ENCODE results near the gene TRIM14.

TRIM14 gene, protein sequence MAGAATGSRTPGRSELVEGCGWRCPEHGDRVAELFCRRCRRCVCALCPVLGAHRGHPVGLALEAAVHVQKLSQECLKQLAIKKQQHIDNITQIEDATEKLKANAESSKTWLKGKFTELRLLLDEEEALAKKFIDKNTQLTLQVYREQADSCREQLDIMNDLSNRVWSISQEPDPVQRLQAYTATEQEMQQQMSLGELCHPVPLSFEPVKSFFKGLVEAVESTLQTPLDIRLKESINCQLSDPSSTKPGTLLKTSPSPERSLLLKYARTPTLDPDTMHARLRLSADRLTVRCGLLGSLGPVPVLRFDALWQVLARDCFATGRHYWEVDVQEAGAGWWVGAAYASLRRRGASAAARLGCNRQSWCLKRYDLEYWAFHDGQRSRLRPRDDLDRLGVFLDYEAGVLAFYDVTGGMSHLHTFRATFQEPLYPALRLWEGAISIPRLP

DNA sequence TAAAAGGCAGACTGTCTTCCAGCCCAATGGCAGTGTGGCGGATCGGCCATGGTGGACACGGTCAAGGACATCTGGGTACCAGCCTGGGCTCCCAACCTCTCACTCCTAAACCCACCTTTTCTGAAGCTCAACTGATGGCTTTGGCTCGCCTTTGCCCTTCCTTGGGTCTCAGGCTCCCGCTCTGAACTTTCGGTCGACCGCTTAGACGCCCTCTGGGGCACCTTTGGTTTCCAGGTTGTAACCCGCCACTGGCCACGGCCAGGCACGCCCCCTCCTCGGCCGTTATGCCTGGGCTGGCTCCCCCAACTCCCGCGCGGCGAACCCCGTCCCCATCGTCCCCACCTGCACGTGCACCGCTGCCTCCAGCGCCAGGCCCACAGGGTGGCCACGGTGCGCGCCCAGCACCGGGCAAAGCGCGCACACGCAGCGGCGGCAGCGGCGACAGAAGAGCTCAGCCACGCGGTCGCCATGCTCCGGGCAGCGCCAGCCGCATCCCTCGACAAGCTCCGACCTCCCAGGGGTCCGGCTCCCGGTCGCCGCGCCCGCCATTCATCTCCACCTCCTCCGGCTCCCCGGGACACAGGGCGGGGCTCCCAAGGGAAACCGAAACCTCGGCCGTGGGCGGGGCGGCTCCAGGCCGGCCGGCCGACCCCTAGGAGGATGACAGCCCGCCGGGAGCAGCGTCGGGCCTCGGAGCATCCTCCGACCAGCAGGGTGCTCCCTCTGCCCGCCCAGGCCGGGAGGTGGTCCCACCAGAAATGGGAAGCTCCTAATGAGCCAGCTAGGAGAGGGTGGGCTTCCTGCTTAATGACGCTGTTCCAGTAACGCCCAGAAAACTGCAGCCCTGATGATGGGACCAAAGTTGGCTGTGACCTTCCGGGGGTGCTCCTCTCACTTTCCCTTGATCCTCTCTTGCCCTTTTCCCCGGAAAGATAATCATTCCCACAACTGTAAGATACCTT, at the start of gene TRIM14:
Gene TRIM14, minus strand, starts transcription at position 583 of the 962 bp plus-strand sequence. Its CDS starts 34 bp downstream, at position 549.
- DNase-seq: peak; percentile 71

DNA sequence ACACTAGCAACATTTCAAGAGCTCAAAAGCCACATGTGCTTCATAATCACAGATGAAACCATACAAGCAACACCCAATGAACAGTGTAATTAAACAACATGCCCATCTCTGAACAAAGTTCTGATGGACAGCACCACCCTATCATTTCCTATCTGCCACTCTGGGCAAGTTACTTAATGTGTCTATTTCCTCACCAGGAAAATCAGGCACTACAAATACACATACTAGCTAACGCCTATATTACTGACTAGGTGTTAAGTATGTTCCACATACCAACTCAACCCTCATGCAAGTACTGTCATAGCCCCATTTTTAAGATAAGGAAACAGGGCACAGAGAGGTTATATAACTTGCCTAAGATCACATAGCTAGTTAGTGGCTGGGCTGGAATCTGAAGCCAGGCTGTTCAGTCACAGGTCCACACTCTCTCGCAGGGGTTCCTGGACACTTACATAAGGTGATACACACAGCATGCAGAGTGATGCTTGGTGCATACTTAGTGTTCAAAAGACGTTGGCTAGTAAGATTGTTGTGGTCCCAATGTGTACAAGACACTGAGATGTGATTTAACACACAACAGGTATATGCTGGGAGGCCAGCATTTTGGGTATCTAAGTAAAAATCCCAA, 49.2 kb upstream of the TRIM14 start:
- DNase-seq: no peak

DNA sequence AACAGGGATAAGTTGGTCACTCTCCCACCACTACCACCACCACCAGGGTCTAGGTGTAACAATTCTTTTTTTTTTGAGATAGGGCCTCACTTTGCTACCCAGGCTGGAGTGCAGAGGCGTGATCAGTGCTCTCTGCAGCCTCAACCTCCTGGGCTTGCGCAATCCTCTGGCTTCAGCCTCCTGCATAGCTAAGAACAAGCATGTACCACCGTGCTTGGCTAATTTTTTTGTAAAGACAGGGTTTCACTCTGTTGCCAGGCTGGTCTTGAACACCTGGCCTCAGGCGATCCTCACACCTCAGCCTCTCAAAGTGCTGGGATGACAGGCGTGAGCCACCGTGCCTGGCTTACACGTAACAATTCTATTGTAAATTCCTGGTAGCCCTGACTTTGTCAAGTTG, 45.9 kb upstream of the TRIM14 start:
- no peak for DNase-seq

DNA sequence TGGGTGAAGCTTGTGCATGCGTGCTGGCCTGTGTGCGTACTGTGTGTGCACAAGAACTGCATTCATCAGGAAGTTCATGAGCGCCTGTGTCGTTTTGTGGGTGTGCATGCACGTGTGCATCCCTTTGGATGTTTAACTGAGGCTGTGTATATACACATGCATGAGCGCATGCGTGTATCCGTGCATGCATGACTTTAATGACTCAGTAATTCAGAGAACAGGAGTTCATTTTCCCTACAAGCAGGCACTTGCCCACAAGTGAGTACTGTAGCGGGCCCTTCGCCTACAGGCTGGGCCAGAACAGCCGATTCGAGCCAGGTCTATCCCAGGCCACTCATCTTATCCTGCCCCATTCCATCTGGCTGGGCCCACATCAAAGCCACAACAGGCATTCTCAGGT, 43.6 kb upstream of the TRIM14 start:
- DNase-seq: no peak

DNA sequence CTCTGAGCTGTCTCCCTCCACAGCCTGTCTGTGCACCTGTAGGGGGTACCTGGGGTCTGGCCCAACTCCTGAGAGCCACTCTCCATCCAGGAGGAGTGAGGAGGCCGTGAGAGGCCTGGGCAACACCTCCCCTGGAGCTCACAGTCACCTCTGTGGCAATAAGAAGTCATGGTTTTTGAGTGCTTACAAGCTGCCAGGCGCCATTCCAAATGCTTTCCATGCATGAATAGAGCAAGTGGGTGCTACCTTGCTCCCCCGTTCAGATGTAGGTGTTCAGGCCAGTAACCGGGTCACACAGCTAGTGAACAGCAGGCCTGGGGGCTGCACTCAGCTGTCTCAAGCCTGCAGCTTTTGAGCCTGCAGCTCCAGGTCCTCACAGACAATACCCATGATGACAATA, 42.8 kb upstream of the TRIM14 start:
- DNase-seq: no peak

DNA sequence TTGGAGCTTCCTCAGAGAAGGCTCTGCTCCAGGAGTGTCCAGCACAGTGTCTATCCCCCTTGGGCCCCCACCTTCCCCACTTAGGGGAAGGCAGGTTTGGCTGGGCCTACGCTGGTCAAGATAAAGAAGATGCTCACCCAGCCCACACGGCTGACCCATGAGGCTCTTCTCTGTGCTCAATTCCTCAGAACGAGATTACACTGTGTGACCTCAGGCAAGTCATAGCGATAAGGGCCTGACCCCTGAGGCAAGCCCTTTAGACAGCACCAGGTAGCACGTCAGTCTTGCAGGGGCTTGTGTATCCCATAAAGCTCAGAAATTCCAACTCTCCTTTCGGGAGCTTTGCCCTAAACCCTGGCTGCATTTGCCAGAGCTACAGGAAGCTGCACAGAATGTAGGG, 40.8 kb upstream of the TRIM14 start:
- DNase-seq: no peak

DNA sequence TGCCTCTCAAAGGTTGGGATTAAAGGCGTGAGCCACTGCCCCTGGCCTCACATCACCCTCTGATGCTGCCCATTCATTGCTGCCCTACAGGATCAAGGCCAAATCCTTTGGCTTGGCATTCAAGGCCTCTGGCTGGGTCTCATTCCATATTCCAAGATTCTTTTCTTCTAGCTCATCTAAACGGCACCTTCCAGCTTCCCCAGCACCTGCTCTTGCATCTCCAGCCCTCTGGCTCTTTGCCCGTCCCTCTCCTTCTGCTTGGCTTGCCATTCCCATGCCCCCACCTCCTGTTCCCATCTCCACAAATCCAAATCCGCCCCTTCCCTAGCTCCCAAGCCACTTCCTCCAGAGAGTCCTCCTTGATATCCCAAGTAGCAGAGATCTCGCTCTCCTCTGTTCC, 40.3 kb upstream of the TRIM14 start:
- DNase-seq: no peak

DNA sequence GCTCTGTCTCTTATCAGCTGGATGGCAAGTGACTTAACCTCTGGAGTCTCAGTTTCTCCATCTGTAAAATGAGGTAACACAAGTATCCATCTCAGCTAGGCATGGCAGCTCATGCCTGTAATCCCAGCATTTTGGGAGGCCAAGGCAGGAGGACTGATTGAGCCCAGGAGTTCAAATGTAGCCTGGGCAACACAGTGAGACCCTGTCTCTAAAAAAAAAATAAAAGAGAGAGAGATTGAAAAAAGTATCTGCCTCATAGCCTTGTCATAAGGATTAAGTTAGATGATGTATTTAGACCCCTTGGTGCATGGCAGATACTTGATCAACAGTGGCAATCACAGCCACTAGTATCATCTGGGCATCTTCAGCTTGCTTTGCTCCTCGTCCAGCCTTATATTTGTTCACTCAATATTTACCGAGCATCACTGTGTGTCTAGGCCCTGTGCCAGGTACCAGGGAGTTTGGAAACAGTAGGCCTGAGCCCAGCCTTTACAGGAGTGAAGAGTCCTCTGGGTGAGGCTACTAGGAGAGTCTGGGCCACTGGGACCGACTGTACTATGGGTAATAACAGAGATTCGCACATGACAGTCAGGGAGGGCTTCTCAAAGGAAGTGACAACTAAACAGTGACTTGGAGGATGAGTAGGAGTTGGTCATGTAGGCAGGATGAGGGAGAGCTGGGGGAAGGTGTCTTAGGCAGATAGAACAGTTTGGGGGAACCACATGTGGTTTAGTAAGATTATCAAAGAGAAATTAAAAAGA, 39.2 kb upstream of the TRIM14 start:
- no peak for DNase-seq

DNA sequence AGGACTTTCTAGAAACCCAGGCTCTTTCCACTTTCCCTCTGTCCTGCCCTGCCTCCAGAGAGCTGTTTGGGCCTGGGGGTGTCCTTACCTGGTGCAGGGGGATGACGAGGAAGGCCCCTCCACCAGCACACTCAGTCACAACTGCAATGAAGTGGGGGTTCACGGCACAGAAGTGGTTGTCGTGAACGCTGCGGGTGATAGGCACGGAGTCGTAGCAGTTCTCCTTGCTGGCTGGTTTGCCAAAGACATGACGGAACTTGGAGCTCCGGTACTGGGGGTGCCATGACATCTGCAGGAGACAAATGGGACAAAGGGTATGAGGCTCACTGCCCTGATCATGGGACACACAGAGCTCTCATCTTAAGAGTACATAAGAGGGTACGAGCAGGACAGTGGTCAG, 38.4 kb upstream of the TRIM14 start:
- no peak for DNase-seq

DNA sequence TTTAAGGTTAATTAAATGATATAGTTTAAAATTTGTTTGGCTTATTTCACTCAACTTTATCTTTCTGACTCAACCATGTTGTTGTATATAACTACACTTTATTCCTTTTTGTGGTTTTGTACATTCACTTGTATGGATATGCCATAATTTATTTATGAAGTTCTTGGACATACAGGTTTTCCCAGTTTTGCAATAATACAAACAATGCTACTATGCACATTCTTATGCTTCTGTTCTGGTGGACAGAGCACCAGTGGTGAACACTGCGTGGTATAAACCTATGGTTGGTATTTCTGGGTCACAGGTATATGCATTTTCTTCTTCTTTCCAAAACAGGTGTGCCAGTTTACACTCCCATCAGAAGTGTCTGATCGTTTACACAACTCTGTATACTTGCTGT, 35.7 kb upstream of the TRIM14 start:
- no peak for DNase-seq

DNA sequence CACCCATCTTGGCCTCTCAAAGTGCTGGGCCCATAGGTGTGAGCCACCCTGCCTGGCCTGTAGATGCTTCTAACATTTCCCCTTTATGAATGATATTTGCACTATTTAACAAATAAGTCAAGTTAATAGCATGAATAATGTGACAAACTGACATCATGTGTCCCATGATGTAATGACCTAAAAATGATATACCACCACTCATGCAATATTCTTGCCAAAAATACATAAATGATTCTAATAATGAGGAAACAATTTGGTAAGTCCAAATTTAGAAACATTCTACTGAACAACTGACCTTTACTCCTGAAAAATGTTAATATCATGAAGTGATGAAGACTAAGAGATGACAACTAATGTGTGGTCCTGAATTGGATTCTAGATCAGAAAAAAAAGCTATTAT, 33.5 kb upstream of the TRIM14 start:
- no peak for DNase-seq

DNA sequence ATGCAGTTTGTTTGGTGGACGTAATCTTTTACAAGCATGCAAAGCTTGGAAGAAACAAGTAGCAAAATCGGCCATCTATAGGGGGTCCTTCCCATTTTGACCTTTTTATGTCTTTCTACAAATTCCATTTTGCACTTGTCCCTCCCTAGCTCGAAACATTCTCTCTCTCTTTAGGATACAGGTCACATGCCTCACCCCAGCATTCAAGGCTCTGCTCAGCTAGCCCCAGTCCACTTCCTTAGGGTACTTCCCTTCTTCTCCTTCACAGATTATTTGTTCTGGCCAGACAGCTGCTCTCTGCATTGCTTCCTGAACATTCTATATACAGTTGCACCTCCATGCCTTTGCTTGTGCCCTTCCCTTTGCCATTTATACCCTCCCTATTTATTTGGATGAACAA, 31.7 kb upstream of the TRIM14 start:
- DNase-seq: no peak

DNA sequence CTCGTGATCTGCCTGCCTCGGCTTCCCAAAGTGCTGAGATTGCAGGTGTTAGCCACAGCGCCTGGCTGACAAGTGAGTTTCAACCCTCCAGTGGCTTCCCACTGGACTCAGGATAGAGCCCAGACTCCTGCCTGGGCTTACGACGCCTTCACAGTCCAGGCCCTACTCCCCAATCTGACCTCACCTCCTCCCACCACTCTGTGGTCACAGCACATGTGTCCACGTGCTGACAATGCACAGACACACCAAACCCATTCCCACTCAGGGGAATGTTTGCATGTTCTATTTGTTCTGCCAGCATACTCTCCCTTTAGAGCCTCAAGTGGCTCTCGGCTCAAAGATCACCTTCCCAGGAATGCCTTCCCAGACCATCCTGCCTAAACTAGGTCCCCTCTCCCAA, 31.1 kb upstream of the TRIM14 start:
- no peak for DNase-seq

DNA sequence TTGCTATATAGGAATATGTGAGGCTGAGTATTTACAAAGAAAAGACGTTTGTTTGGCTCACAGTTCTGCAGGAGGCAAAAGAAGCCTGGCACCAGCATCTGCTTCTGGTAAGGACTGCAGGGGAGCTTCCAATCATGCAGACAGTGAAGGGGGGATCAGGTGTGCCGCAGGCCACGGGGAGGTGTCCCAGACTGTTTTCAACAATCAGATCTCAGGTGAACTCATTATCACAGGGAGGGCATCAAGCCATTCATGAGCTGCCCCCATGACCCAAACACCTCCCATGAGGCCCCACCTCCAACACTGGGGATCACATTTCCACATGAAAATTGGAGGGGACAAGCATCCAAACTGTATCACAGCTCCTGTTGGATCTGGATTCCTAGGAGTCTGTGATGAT, 30.4 kb upstream of the TRIM14 start:
- no peak for DNase-seq

DNA sequence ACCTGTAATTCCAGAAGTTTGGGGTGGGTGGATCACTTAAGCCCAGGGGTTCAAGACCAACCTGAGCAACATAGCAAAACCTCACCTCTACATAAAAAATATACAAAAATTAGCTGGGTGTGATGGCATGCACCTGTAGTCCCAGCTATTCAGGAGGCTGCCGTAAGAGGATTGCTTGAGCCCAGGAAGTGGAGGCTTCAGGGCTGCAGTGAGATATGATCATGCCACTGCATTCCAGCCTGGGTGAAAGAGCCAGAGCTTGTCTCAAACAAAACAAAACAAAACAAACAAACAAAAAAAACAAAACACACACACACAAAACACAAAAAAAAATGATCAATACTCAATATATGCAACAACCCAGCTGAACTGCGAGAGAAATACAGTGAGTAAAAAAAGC, 29.5 kb upstream of the TRIM14 start:
- DNase-seq: no peak

DNA sequence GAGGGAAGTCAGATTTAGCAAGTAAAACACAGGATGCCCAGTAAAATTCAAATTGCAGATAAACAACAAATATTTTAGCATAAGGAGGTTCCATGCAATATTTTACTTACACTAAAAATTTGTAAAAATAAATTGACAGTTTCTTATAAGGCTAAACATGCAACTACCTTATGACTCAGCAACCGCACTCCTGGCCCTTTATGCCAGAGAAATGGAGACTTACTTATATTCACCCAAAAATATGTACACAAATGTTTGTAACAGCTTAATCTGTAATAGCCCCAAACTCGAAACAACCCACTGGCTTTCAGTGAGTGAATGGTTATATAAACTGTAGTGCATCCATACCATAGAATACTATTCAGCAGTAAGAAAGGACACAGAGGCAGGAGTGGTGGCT, 28.6 kb upstream of the TRIM14 start:
- DNase-seq: no peak

DNA sequence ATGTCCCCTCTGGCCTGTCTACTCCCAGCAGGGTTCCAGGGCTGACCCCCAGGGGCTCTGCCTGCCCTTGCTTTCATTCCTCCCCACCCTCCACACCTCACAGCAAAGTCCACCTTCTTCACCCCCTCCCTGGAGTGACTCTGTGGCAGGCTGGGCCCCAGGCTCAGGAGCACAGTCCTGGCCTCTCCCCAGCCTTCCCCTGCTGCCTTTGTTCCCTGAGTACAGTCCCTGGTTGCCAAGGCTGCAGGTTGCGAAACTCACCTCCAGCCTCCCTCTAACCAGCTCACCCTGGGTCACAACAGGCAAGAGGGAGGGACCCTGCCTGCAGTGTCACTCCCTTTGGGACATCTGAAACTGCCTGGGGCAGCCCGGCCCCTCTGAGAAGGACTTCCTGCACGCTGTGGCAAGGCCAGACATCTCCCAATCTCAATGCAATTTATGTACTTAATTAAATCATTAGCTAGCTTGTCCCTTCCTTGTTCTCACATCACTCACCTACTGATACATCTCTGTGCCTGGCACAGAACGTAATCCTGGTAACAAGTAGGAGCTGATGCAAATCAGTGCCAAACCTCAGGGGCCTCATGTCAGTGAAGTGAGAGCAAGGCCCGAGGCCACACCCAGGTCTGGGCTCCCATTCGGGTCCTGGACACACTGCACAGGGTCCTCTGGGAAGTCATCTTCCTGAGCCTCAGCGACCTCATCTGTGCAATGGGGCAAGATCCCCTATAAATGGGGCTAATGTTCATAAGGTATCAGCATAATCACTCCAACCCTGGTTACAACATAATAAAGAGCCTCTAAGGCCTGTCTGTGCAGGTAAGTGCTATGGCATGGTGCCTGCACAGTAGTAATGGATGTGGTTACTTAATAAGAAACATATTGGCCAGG, 27.3 kb upstream of the TRIM14 start:
- peak; percentile 8 for DNase-seq

DNA sequence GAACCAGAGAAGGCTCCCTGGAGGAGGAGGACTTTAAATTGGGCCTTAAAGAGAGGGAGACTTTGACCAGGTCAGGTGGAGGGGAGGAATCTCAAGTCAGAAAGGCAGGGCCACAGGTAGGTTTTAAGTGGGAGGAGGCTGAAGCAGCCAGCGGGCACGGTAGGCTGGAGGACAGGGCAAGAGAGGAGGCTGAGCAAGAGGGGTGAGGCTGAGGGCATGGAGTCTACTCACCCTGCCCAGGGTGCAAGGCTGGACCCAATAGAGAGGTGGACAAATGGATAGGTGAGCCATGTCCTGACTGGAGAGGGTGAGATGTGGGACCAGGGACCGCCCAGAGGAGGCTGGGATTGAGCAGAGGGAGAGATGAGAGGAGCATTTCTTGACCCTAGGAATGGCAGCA, 25.6 kb upstream of the TRIM14 start:
- peak; percentile 8 for DNase-seq

DNA sequence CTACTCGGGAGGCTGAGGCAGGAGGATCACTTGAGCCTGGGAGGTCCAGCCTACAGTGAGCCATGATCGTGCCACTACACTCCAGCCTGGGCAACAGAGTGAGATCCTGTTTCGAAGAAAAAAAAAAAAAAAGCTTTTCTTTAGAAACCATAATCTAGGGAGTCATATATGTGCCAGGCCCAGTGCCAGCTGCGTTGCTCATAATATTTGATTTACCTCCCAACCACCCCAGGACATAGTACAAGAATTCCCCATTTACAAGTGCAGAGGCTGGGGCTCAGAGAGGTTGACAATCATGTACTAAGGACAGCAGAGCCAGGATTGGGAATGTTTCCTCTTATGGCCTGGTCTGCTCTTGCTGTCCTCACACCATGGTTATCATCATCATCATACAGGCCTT, 25.1 kb upstream of the TRIM14 start:
- DNase-seq: no peak

DNA sequence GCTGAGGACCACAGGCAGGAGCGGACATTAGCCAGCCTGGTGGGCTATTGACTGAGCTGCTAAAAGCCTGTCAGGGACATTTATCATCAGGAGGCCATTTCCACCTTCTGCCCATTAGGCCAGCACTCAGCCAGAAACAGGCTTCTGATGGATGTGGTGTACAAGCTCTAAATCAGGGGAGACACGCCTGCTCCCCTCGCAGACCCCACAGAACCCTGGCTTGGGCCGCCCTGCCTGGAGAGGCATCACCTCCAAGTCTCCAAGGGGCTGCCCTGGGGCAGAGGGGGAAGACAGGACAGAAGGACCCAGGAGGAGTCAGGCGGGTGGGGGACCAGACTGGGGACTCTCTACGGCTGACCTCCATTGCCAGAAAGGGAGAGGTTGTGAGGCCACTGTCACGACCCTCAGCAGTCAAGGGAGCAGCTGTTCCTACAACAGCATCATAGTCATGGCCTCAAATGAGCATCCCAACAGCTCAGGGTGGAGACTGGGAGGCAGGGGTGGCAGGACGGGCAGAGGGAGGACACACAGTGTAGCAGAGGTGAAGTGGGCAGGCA, 24.0 kb upstream of the TRIM14 start:
- peak; percentile 16 for DNase-seq

DNA sequence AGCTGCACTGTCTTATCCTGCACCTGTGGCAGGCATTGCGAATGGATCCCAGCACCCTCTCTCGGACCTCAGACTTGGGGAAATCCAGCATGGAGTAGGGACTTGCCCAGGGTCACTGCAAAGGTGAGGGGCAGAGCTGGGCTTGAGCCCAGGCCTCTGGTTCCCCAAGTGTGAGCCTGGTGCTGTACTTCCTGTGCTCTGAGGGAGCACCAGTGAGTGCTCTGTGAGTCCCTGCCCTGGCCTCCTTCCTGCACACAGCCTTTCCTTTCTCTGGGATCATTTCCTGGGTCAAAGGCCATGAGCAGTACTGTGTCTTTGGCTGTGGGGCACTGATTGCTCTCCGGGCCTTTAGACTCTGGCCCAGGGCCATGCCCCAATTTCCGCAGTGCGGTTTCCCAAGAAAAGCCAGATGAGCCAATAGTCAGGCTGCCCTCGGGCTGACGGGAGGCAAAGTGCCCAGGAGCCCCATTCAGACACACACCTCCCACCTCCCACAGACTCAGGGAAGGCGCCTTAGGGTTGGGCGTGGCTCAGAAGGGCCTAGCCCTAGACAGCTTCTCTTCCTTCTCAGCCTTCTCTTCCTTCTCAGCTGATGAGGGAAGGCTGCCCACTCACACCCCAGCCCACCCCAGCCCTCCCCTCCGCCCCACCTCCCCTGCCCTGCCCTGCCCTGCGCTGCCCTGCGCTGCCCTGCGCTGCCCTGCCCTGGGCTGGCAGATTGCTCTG, 23.3 kb upstream of the TRIM14 start:
- peak; percentile 19 for DNase-seq

Data from activated CD4-positive, CD25-positive, alpha-beta regulatory T cell treated with anti-CD3 and anti-CD28 coated beads, Interleukin-2, amount 50 U/mL, for 72 hours (primary cell).